ENCODE data around the gene PNISR.

PNISR gene

DNA sequence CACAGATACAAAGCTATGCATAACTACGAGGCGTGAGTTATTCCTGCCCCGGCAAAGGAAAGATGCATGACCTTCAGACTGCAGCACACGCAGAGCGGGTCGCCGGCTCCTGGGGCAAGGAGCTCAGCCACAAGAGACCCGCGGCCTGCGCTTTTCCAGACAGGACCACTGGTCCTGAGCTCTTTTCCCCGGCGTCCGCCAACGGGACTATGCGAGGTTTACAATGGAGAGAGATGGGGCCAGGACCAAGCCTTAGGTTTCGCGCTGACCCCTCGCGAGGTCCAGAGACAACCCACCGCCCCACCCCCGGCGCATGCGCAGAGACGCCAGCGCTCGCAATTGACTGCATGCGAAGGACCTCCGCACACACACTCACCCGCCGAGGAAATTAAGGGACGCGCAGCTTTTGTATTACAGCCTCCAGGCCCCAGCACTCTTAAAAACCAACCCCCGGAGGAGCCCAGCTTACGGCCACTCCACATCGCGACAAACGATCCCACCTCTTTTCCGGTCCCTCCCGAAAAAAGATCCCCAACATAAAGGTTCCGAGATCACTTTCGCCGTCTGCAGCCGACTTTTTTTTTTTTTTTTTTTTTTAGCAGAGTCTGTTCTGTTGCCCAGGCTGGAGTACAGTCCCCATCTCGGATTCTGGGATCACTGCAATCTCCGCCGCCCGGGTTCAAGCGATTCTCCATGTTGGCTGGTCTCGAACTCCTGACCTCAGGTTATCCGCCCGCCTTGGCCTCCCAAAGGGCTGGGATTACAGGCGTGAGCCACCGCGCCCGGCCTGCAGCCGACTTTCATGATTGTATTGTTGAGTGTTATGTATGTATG, 31.2 kb downstream of the PNISR start, which contains the start of gene COQ3:
Gene COQ3, minus strand, starts transcription at position 498 of the 834 bp plus-strand sequence. Its CDS starts 16 bp downstream, at position 482.
- no peaks in the 10 kb centered on the region for H3K36me3 ChIP-seq (replicated peaks; ENCODE audit: insufficient read depth, low read length)
- TF ChIP-seq EZH2 (optimal IDR thresholded peaks at IDR 0.05; ENCODE audit: low read depth, low read length) (no peak), EZH2phosphoT487 (IDR thresholded peaks at IDR 0.05; ENCODE audit: low read length) (no peak)
- TF ChIP-seq, protein P1, sequence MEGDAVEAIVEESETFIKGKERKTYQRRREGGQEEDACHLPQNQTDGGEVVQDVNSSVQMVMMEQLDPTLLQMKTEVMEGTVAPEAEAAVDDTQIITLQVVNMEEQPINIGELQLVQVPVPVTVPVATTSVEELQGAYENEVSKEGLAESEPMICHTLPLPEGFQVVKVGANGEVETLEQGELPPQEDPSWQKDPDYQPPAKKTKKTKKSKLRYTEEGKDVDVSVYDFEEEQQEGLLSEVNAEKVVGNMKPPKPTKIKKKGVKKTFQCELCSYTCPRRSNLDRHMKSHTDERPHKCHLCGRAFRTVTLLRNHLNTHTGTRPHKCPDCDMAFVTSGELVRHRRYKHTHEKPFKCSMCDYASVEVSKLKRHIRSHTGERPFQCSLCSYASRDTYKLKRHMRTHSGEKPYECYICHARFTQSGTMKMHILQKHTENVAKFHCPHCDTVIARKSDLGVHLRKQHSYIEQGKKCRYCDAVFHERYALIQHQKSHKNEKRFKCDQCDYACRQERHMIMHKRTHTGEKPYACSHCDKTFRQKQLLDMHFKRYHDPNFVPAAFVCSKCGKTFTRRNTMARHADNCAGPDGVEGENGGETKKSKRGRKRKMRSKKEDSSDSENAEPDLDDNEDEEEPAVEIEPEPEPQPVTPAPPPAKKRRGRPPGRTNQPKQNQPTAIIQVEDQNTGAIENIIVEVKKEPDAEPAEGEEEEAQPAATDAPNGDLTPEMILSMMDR (IDR thresholded peaks at IDR 0.05; ENCODE audit: low read length): no peak
- peak within 1 kb of the TSS; percentile 79 for H2AFZ ChIP-seq (ENCODE audit: low read length)
- peak within 1 kb of the TSS; percentile 65 for H3K4me2 ChIP-seq (ENCODE audit: low read depth, low read length)
- H3K9ac ChIP-seq (ENCODE audit: low read length): peak within 1 kb of the TSS; percentile 72
- peak within 1 kb of the TSS; percentile 82 for H3K4me3 ChIP-seq (ENCODE audit: low read length)
- H3K9me2 ChIP-seq (replicated peaks; ENCODE audit: insufficient read depth, low read length): no peaks in the 10 kb centered on the region
- DNase-seq: peak; percentile 52
- H3F3A ChIP-seq (ENCODE audit: insufficient read depth, low read length): peaks cover 13% of the 10 kb centered on the region; the same call in 1 of the 2 replicates
- no peaks in the 10 kb centered on the region for H4K20me1 ChIP-seq (ENCODE audit: insufficient read depth, low read length)
- no peaks in the 10 kb centered on the region for H3K4me1 ChIP-seq (ENCODE audit: low read length)
- H3K79me2 ChIP-seq (ENCODE audit: low read length): no peaks in the 10 kb centered on the region
- H3K27ac ChIP-seq (ENCODE audit: low read length): peak within 1 kb of the TSS; percentile 68; the same call in 1 of the 2 replicates
- no peaks in the 10 kb centered on the region for H3K9me3 ChIP-seq (replicated peaks; ENCODE audit: insufficient read depth, low read length)
- no peaks in the 10 kb centered on the region for H3K27me3 ChIP-seq (replicated peaks; ENCODE audit: insufficient read depth, low read length)

DNA sequence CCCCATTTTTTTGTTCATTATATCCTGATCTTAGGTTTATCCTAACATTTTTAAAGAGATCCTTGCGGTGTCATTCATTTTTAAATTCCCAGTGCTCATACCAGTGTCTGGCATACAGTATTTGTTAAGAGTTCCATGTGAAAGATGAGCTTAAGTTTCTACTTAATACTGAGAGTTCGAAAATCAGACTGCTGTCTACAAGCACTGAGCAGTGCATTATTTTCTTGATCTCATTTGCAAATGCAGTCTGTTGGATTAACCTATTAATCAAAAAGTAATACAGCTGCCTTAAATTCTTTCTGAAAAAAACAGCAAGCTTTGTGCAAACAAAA, 31.8 kb downstream of the PNISR start:
- H3K36me3 ChIP-seq (replicated peaks; ENCODE audit: insufficient read depth, low read length): no peaks in the 10 kb centered on the region
- no peak for DNase-seq
- peak overlapping the region; percentile 79 for H2AFZ ChIP-seq (ENCODE audit: low read length)
- no peaks in the 10 kb centered on the region for H3K27me3 ChIP-seq (replicated peaks; ENCODE audit: insufficient read depth, low read length)
- no peaks in the 10 kb centered on the region for H3K4me1 ChIP-seq (ENCODE audit: low read length)
- peaks cover 13% of the 10 kb centered on the region; the same call in 1 of the 2 replicates for H3F3A ChIP-seq (ENCODE audit: insufficient read depth, low read length)
- no peaks in the 10 kb centered on the region for H3K9me3 ChIP-seq (replicated peaks; ENCODE audit: insufficient read depth, low read length)
- no peaks in the 10 kb centered on the region for H3K79me2 ChIP-seq (ENCODE audit: low read length)
- H3K9me2 ChIP-seq (replicated peaks; ENCODE audit: insufficient read depth, low read length): no peaks in the 10 kb centered on the region
- H3K9ac ChIP-seq (ENCODE audit: low read length): peak overlapping the region; percentile 72; the same call in 1 of the 2 replicates
- H3K4me2 ChIP-seq (ENCODE audit: low read depth, low read length): peak overlapping the region; percentile 65
- H3K4me3 ChIP-seq (ENCODE audit: low read length): peak overlapping the region; percentile 82
- no peak for TF ChIP-seq EZH2phosphoT487 (IDR thresholded peaks at IDR 0.05; ENCODE audit: low read length)
- TF ChIP-seq, protein P1 (IDR thresholded peaks at IDR 0.05; ENCODE audit: low read length): no peak
- no peak for TF ChIP-seq EZH2 (optimal IDR thresholded peaks at IDR 0.05; ENCODE audit: low read depth, low read length)
- no peaks in the 10 kb centered on the region for H4K20me1 ChIP-seq (ENCODE audit: insufficient read depth, low read length)
- peak overlapping the region; percentile 68; the same call in 1 of the 2 replicates for H3K27ac ChIP-seq (ENCODE audit: low read length)

DNA sequence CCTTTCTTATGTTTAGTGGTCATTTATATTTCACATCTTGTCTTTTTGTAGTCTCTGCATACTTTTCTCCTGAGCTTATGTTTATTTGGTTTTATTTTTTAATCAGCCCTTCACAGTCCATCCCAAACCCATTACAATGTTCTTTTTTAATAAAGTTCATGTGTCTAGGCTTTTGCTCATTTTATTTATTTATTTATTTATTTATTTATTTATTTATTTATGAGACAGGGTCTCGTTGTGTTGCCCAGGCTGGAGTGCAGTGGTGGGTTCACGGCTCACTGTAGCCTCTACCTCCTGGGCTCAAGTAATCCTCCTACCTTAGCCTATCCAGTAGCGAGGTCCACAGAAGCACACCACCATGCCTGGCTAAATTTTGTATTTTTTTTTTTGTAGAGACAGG, 34.2 kb downstream of the PNISR start:
- Histone ChIP-seq H3K9me2 (replicated peaks; ENCODE audit: insufficient read depth, low read length) (no peaks in the 10 kb centered on the region), H3K79me2 (ENCODE audit: low read length) (no peaks in the 10 kb centered on the region), H3K4me3 (ENCODE audit: low read length) (no peak overlapping the region), H3K4me2 (ENCODE audit: low read depth, low read length) (no peak overlapping the region), H2AFZ (ENCODE audit: low read length) (no peak overlapping the region), H3K4me1 (ENCODE audit: low read length) (no peaks in the 10 kb centered on the region), H3K9ac (ENCODE audit: low read length) (no peak overlapping the region), H3K36me3 (replicated peaks; ENCODE audit: insufficient read depth, low read length) (no peaks in the 10 kb centered on the region), H3K27me3 (replicated peaks; ENCODE audit: insufficient read depth, low read length) (no peaks in the 10 kb centered on the region), H4K20me1 (ENCODE audit: insufficient read depth, low read length) (no peaks in the 10 kb centered on the region), H3F3A (ENCODE audit: insufficient read depth, low read length) (peaks cover 13% of the 10 kb centered on the region; the same call in 1 of the 2 replicates), H3K9me3 (replicated peaks; ENCODE audit: insufficient read depth, low read length) (no peaks in the 10 kb centered on the region), H3K27ac (ENCODE audit: low read length) (no peak overlapping the region)
- DNase-seq: no peak
- TF ChIP-seq EZH2 (optimal IDR thresholded peaks at IDR 0.05; ENCODE audit: low read depth, low read length): no peak
- TF ChIP-seq, protein P1 (IDR thresholded peaks at IDR 0.05; ENCODE audit: low read length): no peak
